ENCODE measurements around the gene ZNF619. TPM values are rescaled to one million over a fixed set of nuclear protein-coding genes. Genes with fewer than 3 reads are reported as not detected.
A peak's percentile ranks its signal among the peaks of the same experiment; 100 is the strongest.

The ZNF619 gene
- total and polyA plus RNA-seq, 2 of the 13 experiments (the other 11 are each of a cell fraction or from before 2014, with no cell fraction given) = 0.83 to 5.2 TPM

DNA sequence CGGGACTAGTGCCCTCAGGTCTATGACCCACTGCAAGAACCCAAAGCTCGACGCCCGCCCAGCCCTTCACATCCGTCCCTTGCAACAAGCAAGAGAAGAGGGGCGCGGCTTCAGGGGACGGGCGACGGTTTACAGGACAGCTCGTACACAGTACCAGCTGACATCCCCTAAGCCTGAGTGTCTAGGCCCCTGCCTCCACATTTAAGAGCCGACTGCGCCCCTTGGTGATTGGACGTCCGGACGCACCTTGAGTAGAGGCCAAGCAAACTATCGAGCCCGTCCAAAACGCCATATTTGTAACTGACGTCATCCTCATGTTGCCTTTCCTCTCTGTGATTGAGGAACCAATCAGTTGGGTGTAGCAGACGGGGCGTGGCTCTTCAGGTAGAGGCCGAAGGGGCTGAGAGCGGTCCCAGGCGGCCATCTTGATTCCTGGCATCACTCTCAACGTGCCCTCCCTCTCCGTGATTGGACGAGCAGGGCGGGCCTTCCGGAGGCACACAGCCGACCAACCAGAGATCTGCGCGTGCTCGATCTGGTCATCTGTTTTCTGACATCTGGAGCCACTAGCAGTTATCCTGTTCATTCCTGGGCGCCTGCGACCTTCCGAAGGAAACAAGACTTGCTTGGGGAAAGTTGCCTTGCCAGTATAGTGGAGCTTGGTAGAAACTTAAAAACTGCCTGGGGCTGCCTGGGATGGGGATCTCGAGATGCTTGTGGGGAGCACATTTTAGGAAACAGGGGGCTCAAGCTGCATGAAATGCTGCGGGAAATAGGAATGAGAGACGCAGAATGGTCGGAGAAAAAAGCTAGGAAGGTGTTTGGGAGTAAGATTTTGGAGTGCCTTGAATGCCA is 23.8 kb upstream of the ZNF619 start (continued):
- TF ChIP-seq, protein P1, sequence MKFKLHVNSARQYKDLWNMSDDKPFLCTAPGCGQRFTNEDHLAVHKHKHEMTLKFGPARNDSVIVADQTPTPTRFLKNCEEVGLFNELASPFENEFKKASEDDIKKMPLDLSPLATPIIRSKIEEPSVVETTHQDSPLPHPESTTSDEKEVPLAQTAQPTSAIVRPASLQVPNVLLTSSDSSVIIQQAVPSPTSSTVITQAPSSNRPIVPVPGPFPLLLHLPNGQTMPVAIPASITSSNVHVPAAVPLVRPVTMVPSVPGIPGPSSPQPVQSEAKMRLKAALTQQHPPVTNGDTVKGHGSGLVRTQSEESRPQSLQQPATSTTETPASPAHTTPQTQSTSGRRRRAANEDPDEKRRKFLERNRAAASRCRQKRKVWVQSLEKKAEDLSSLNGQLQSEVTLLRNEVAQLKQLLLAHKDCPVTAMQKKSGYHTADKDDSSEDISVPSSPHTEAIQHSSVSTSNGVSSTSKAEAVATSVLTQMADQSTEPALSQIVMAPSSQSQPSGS (CRISPR knock-in tag; IDR thresholded peaks at IDR 0.05) = peak; percentile 99
- TF ChIP-seq, protein P2, sequence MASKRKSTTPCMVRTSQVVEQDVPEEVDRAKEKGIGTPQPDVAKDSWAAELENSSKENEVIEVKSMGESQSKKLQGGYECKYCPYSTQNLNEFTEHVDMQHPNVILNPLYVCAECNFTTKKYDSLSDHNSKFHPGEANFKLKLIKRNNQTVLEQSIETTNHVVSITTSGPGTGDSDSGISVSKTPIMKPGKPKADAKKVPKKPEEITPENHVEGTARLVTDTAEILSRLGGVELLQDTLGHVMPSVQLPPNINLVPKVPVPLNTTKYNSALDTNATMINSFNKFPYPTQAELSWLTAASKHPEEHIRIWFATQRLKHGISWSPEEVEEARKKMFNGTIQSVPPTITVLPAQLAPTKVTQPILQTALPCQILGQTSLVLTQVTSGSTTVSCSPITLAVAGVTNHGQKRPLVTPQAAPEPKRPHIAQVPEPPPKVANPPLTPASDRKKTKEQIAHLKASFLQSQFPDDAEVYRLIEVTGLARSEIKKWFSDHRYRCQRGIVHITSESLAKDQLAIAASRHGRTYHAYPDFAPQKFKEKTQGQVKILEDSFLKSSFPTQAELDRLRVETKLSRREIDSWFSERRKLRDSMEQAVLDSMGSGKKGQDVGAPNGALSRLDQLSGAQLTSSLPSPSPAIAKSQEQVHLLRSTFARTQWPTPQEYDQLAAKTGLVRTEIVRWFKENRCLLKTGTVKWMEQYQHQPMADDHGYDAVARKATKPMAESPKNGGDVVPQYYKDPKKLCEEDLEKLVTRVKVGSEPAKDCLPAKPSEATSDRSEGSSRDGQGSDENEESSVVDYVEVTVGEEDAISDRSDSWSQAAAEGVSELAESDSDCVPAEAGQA (IDR thresholded peaks at IDR 0.05; ENCODE audit: low read depth) = peak; percentile 97
- TF ChIP-seq, protein P2 (CRISPR knock-in tag; IDR thresholded peaks at IDR 0.05; ENCODE audit: borderline replicate concordance) = no peak
- TF ChIP-seq ZNF207 (IDR thresholded peaks at IDR 0.05; ENCODE audit: borderline replicate concordance) = no peak
- peak; percentile 42; the same call in 1 of the 2 replicates for TF ChIP-seq ZNF143 (CRISPR knock-in tag; IDR thresholded peaks at IDR 0.05)
- TF ChIP-seq, protein P3, sequence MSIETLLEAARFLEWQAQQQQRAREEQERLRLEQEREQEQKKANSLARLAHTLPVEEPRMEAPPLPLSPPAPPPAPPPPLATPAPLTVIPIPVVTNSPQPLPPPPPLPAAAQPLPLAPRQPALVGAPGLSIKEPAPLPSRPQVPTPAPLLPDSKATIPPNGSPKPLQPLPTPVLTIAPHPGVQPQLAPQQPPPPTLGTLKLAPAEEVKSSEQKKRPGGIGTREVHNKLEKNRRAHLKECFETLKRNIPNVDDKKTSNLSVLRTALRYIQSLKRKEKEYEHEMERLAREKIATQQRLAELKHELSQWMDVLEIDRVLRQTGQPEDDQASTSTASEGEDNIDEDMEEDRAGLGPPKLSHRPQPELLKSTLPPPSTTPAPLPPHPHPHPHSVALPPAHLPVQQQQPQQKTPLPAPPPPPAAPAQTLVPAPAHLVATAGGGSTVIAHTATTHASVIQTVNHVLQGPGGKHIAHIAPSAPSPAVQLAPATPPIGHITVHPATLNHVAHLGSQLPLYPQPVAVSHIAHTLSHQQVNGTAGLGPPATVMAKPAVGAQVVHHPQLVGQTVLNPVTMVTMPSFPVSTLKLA (IDR thresholded peaks at IDR 0.05) = peak; percentile 72
- TF ChIP-seq EP300 (IDR thresholded peaks at IDR 0.05; ENCODE audit: low read depth in 2 of 2, low read length in 2 of 2) = peak in 1 of 2 experiments; percentile 68; a peak in 2 of 4 replicates
- no peak for TF ChIP-seq EP300 (CRISPR knock-in tag; IDR thresholded peaks at IDR 0.05; ENCODE audit: borderline replicate concordance)
- TF ChIP-seq YEATS2 (CRISPR knock-in tag; IDR thresholded peaks at IDR 0.05; ENCODE audit: borderline replicate concordance) = peak; percentile 80
- no peak for TF ChIP-seq GTF2F1 (IDR thresholded peaks at IDR 0.05; ENCODE audit: low read length)
- TF ChIP-seq ZSCAN12 (CRISPR knock-in tag; IDR thresholded peaks at IDR 0.05) = no peak
- peak; percentile 84; the same call in 1 of the 2 replicates for TF ChIP-seq TGIF2 (CRISPR knock-in tag; IDR thresholded peaks at IDR 0.05)
- TF ChIP-seq, protein P4, sequence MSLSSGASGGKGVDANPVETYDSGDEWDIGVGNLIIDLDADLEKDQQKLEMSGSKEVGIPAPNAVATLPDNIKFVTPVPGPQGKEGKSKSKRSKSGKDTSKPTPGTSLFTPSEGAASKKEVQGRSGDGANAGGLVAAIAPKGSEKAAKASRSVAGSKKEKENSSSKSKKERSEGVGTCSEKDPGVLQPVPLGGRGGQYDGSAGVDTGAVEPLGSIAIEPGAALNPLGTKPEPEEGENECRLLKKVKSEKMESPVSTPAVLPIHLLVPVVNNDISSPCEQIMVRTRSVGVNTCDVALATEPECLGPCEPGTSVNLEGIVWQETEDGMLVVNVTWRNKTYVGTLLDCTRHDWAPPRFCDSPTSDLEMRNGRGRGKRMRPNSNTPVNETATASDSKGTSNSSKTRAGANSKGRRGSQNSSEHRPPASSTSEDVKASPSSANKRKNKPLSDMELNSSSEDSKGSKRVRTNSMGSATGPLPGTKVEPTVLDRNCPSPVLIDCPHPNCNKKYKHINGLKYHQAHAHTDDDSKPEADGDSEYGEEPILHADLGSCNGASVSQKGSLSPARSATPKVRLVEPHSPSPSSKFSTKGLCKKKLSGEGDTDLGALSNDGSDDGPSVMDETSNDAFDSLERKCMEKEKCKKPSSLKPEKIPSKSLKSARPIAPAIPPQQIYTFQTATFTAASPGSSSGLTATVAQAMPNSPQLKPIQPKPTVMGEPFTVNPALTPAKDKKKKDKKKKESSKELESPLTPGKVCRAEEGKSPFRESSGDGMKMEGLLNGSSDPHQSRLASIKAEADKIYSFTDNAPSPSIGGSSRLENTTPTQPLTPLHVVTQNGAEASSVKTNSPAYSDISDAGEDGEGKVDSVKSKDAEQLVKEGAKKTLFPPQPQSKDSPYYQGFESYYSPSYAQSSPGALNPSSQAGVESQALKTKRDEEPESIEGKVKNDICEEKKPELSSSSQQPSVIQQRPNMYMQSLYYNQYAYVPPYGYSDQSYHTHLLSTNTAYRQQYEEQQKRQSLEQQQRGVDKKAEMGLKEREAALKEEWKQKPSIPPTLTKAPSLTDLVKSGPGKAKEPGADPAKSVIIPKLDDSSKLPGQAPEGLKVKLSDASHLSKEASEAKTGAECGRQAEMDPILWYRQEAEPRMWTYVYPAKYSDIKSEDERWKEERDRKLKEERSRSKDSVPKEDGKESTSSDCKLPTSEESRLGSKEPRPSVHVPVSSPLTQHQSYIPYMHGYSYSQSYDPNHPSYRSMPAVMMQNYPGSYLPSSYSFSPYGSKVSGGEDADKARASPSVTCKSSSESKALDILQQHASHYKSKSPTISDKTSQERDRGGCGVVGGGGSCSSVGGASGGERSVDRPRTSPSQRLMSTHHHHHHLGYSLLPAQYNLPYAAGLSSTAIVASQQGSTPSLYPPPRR (CRISPR knock-in tag; IDR thresholded peaks at IDR 0.05; ENCODE audit: borderline replicate concordance) = no peak

Data from HepG2 (cell line).